Stimulated activated CD8-positive, alpha-beta memory T cell treated with anti-CD3 and anti-CD28 coated beads, Interleukin-7, amount 100 ng/mL, for 48 hours (primary cell): ENCODE measurements around the gene RGMA.
"Not testable (repeated sequence)": the region's sequence is repeated elsewhere in the genome, so short reads cannot be mapped to it uniquely, and the experiment has no call there.

Experiments used
- DNase-seq, 2 donors: peaks; one replicate each; pipeline ENCODE4 v3.0.0-alpha.2; 2020; ENCODE audit warnings: low read depth in 1 of 2; ENCODE audit errors: extremely low read depth in 1 of 2

Gene RGMA

GRCh38 chr15:93049233-93049632, 39.8 kb downstream of the RGMA start:
- no peak for DNase-seq

GRCh38 chr15:93048759-93049161, 40.3 kb downstream of the RGMA start:
- DNase-seq: no peak

DNA sequence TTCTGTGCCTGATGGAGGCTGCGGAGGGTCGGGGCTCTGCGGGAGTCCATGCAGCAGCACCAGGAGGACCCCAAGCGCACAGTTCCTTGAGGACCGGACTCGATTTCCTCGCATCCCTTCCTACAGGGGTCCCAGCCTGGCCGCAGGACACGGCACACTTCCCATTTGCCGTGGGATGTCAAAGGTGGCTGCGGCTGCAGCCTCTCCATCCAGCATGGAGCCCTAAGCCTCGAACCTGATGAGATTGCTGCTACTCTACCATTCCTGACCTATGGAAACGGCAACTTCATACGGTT, 40.6 kb downstream of the RGMA start:
- no peak for DNase-seq

- no peak for DNase-seq
Measured at GRCh38 chr15:93047621-93048425, 41.2 kb downstream of the RGMA start.

GRCh38 chr15:93046721-93047120, 42.3 kb downstream of the RGMA start:
- DNase-seq: no peak

- DNase-seq: no peak
Measured at GRCh38 chr15:93046120-93046519, 42.9 kb downstream of the RGMA start.

- no peak for DNase-seq
Measured at GRCh38 chr15:93045191-93045785, 43.7 kb downstream of the RGMA start.

GRCh38 chr15:93044301-93045190, 44.5 kb downstream of the RGMA start:
- DNase-seq: no peak

- no peak for DNase-seq
Measured at GRCh38 chr15:93043621-93044300, 45.2 kb downstream of the RGMA start.

GRCh38 chr15:93042691-93043378, 46.2 kb downstream of the RGMA start:
- DNase-seq: no peak

DNA sequence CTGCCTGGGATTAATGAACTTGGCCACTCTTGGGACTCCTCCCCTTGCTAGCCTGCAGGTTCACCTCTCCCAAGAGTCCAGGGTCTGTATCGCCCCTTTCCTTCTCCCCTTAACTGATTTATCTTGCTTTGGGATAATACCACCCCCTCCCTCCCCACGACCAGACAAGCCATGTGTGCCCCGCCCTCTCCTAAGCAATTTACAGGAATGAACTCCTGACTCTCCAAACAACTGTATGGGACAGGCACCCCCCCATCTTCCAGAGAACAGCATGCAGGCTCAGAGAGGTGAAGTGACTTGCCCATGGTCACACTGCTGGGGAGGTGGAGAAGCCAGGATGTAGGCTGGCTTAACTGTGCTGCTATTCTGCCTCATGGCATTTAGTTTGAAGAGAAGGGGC, 46.8 kb downstream of the RGMA start:
- no peak for DNase-seq

DNA sequence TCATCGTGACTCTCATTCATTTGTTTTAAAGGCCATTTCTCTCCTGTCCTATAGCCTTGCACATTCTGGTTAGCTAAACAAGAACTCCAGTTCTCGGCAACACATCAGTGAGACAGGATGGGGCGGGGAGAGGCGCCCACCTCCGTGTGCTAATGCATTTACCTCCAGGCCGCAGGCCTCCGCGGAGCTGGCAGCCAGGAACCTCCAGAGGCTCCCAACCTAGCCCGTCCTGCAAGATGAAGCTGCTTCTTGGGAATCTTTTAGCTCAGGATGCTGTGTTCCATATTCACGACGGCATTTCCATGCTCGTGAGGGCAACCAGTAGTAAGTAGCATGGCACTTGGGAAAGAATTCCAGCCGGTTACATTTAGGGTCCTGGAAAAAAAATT, 47.9 kb downstream of the RGMA start:
- DNase-seq: no peak

DNA sequence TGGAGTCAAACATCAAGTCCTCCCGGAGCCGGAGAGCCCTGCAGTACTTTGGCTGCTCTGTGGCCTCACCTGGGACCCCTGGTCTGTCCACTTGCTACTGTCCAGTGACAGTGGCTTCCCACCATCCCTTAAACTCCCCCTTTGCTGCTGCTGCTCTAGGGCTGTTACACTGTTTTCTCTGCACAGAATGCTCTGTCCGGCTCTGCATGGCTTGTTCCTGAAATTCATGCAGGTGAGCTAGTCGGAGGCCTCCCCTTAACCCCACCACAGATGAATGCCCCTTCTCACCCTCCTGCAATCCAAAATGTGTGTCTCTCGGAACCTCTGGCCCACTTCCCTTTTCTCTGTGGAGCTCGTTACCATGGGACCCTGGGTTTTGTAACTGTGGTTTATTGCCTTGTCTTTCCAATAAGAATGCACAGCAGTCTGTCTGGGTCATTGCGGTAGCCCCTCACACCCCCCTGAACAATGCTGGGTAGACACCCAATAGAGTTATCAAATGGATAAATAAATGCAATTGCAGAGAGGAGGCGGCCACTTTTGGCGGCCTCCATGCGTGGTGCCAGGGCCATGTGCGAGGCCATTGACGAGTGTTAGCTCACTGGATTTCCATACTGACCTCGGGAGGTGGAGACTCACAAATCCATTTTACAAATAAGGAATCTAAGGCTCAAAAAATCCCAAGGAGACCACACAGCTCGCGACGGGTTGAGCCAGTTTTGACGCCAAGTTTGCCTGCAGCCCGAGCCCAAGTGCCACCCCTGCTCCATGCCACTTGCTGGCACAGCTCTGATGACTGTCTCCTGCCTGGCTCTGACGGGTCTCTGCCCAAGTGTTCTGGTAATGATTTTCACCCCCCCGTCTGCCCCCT, 48.5 kb downstream of the RGMA start:
- no peak for DNase-seq

- not testable (repeated sequence) for DNase-seq
Measured at GRCh38 chr15:93039562-93040287, 49.3 kb downstream of the RGMA start.

GRCh38 chr15:93037820-93038705, 50.9 kb downstream of the RGMA start:
- no peak for DNase-seq

- DNase-seq: no peak
Measured at GRCh38 chr15:93036951-93037819, 51.8 kb downstream of the RGMA start.
